Vagina (tissue), 2 donors: ENCODE data around the gene SDK2.

ENCODE experiments used
- CTCF ChIP-seq, 3 experiments: fragments of 450-650 bp in 2 of 3; fragments of 200-600 bp in 1 of 3; sonication (generic) in 1 of 3; IDR thresholded peaks; one replicate each; pipeline ENCODE4 v1.5.1; 2017 to 2019; ENCODE audit warnings: antibody characterized with exemption in 3 of 3, mild to moderate bottlenecking in 2 of 3, moderate library complexity in 2 of 3
- POLR2A ChIP-seq, 2 donors: fragments of 450-650 bp; IDR thresholded peaks; one replicate each; pipeline ENCODE4 v1.6.1; 2017; ENCODE audit warnings: antibody characterized with exemption in 2 of 2, mild to moderate bottlenecking in 2 of 2, moderate library complexity in 2 of 2
- POLR2AphosphoS5 ChIP-seq, 2 donors: sonication (generic); formaldehyde crosslinking; IDR thresholded peaks; one replicate each; pipeline ENCODE4 v1.9.0; 2017; ENCODE audit warnings: antibody characterized with exemption in 2 of 2, mild to moderate bottlenecking in 2 of 2, low read depth in 1 of 2; ENCODE audit not compliant: insufficient read depth in 1 of 2

GRCh38 chr17:73439597-73439996, 204.6 kb downstream of the SDK2 start:
- TF ChIP-seq CTCF (IDR thresholded peaks at IDR 0.05) (no peak), POLR2A (IDR thresholded peaks at IDR 0.05) (no peak), POLR2AphosphoS5 (IDR thresholded peaks at IDR 0.05; ENCODE audit: insufficient read depth in 1 of 2, low read depth in 1 of 2) (no peak)
